ENCODE results near the gene METTL9.

METTL9 gene

DNA sequence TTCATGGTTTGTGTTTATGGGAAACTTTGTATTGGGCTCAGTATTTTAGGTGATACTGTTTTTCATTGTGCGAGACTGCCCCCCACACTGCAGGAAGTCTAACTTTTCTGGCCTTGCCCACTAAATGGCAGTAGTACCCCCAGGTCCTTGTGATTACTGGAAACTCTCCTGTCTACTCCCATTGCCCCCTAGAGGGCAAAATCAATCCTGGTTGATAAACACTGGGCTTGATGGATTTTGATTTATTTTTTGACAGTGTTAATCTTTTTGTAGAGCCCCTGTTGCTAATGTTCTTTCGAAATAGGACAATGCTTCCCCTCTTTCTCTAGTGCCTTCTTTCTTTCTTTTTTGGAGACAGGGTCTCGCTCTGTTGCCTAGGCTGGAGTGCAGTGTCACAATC, 15.5 kb downstream of the METTL9 start:
- DNase-seq (ENCODE audit: extremely low read depth, insufficient read length), result no peak
- Histone ChIP-seq H3K4me3 (replicated peaks; ENCODE audit: low read depth, low read length) (no peak overlapping the region), H3K27me3 (replicated peaks; ENCODE audit: control insufficient read depth, insufficient read depth, low read length) (no peaks in the 10 kb centered on the region), H3K36me3 (ENCODE audit: control insufficient read depth, insufficient read depth, low read length) (no peaks in the 10 kb centered on the region; the same call in 1 of the 2 replicates)
- TF ChIP-seq, protein P1, sequence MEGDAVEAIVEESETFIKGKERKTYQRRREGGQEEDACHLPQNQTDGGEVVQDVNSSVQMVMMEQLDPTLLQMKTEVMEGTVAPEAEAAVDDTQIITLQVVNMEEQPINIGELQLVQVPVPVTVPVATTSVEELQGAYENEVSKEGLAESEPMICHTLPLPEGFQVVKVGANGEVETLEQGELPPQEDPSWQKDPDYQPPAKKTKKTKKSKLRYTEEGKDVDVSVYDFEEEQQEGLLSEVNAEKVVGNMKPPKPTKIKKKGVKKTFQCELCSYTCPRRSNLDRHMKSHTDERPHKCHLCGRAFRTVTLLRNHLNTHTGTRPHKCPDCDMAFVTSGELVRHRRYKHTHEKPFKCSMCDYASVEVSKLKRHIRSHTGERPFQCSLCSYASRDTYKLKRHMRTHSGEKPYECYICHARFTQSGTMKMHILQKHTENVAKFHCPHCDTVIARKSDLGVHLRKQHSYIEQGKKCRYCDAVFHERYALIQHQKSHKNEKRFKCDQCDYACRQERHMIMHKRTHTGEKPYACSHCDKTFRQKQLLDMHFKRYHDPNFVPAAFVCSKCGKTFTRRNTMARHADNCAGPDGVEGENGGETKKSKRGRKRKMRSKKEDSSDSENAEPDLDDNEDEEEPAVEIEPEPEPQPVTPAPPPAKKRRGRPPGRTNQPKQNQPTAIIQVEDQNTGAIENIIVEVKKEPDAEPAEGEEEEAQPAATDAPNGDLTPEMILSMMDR (IDR thresholded peaks at IDR 0.05; ENCODE audit: insufficient read depth, low read length, poor library complexity, severe bottlenecking), result peak; percentile 23

DNA sequence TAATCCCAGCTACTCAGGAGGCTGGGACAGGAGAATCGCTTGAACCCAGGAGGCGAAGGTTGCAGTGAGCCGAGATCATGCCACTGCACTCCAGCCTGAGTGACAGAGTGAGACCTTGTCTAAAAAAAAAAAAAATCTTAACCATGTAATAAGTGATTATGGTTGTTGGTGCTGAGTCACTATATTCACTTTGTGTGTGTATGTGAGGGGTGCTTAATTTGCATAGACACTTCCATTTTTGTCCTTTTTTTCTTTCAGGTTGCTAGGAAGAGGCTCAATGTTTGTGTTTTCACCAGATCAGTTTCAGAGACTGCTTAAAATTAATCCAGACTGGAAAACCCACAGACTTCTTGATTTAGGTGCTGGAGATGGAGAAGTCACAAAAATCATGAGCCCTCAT, 18.2 kb downstream of the METTL9 start:
- DNase-seq (ENCODE audit: extremely low read depth, insufficient read length), result peak; percentile 13
- TF ChIP-seq, protein P1 (IDR thresholded peaks at IDR 0.05; ENCODE audit: insufficient read depth, low read length, poor library complexity, severe bottlenecking), result no peak
- Histone ChIP-seq H3K4me3 (replicated peaks; ENCODE audit: low read depth, low read length) (no peak overlapping the region), H3K36me3 (ENCODE audit: control insufficient read depth, insufficient read depth, low read length) (no peaks in the 10 kb centered on the region; the same call in 1 of the 2 replicates), H3K27me3 (replicated peaks; ENCODE audit: control insufficient read depth, insufficient read depth, low read length) (no peaks in the 10 kb centered on the region)

- no peak for DNase-seq (ENCODE audit: extremely low read depth, insufficient read length)
- Histone ChIP-seq H3K36me3 (ENCODE audit: control insufficient read depth, insufficient read depth, low read length) (no peaks in the 10 kb centered on the region; the same call in 1 of the 2 replicates), H3K27me3 (replicated peaks; ENCODE audit: control insufficient read depth, insufficient read depth, low read length) (no peaks in the 10 kb centered on the region), H3K4me3 (replicated peaks; ENCODE audit: low read depth, low read length) (no peak overlapping the region)
- TF ChIP-seq, protein P1 (IDR thresholded peaks at IDR 0.05; ENCODE audit: insufficient read depth, low read length, poor library complexity, severe bottlenecking), result no peak
These were observed 18.9 kb downstream of the METTL9 start for GRCh38 chr16:21618281-21618680.

- TF ChIP-seq, protein P1 (IDR thresholded peaks at IDR 0.05; ENCODE audit: insufficient read depth, low read length, poor library complexity, severe bottlenecking), result no peak
- DNase-seq (ENCODE audit: extremely low read depth, insufficient read length), result no peak
- Histone ChIP-seq H3K27me3 (replicated peaks; ENCODE audit: control insufficient read depth, insufficient read depth, low read length) (no peaks in the 10 kb centered on the region), H3K4me3 (replicated peaks; ENCODE audit: low read depth, low read length) (no peak overlapping the region), H3K36me3 (ENCODE audit: control insufficient read depth, insufficient read depth, low read length) (no peaks in the 10 kb centered on the region; the same call in 1 of the 2 replicates)
These were observed 20.5 kb downstream of the METTL9 start for GRCh38 chr16:21619765-21620425.

GRCh38 chr16:21620592-21620991, 21.2 kb downstream of the METTL9 start:
- TF ChIP-seq, protein P1 (IDR thresholded peaks at IDR 0.05; ENCODE audit: insufficient read depth, low read length, poor library complexity, severe bottlenecking), result no peak

More at GRCh38 chr16:21620592-21620991, 21.2 kb downstream of the METTL9 start:
- Histone ChIP-seq H3K36me3 (ENCODE audit: control insufficient read depth, insufficient read depth, low read length) (no peaks in the 10 kb centered on the region; the same call in 1 of the 2 replicates), H3K4me3 (replicated peaks; ENCODE audit: low read depth, low read length) (no peak overlapping the region), H3K27me3 (replicated peaks; ENCODE audit: control insufficient read depth, insufficient read depth, low read length) (no peaks in the 10 kb centered on the region)
- DNase-seq (ENCODE audit: extremely low read depth, insufficient read length), result no peak

Measured in GM06990 (cell line).